HEK293 (cell line): ENCODE results near the gene TGFBI.

ENCODE experiments used
- CTCF ChIA-PET: fragments of 350-600 bp; formaldehyde crosslinking; extraction: SDS; loops from one replicate; lab custom pipeline; 2021; ENCODE audit warnings: antibody characterized with exemption; lab: Yijun Ruan, JAX
- POLR2A ChIA-PET: fragments of 300-600 bp; formaldehyde crosslinking; extraction: SDS; loops from one replicate; lab custom pipeline; 2020; ENCODE audit warnings: antibody characterized with exemption, inconsistent platforms; lab: Yijun Ruan, JAX
- H3K27ac ChIP-seq: fragments of 200-500 bp; sonication (Bioruptor generic); 2 replicates; pipeline ENCODE4 v1.5.1; 2014; ENCODE audit warnings: low read depth, low read length, control low read depth, inconsistent platforms; ENCODE audit errors: extremely low read depth
- H3K36me3 ChIP-seq, 2 experiments: fragments of 200-500 bp in 1 of 2; sonication (Bioruptor generic) in 1 of 2; 1 replicate in 1 of 2; 2 replicates in 1 of 2; pipeline ENCODE4 v1.5.1; 2014 to 2017; ENCODE audit warnings: inconsistent platforms in 2 of 2, low read length in 2 of 2; ENCODE audit not compliant: control insufficient read depth in 2 of 2, insufficient read depth in 1 of 2
- H3K4me1 ChIP-seq: fragments of 200-500 bp; sonication (Bioruptor generic); 2 replicates; pipeline ENCODE4 v1.5.1; 2014; ENCODE audit warnings: mild to moderate bottlenecking, low read length, inconsistent platforms; ENCODE audit not compliant: control insufficient read depth, insufficient read depth
- H3K4me3 ChIP-seq: 2 replicates; pipeline ENCODE4 v1.5.1; 2011; ENCODE audit warnings: low read depth, mild to moderate bottlenecking, control low read depth, low read length, moderate library complexity
- H3K9me3 ChIP-seq: fragments of 200-500 bp; sonication (Bioruptor generic); 2 replicates; pipeline ENCODE4 v1.5.1; 2014; ENCODE audit warnings: low read depth, low read length, inconsistent platforms; ENCODE audit not compliant: control insufficient read depth, insufficient read depth
- FEZF1 ChIP-seq: fragments of 450-650 bp; formaldehyde crosslinking; IDR thresholded peaks from 2 replicates; pipeline ENCODE4 v1.5.1; 2016; ENCODE audit warnings: missing biosample characterization, missing genetic modification characterization
- HOXD13 ChIP-seq: sonication (generic); formaldehyde crosslinking; IDR thresholded peaks from 2 replicates; pipeline ENCODE4 v1.8.0; 2022; ENCODE audit warnings: missing genetic modification reagents, borderline replicate concordance
- KLF10 ChIP-seq: fragments of 450-650 bp; IDR thresholded peaks from 2 replicates; pipeline ENCODE4 v1.5.1; 2018; ENCODE audit warnings: missing biosample characterization, mild to moderate bottlenecking, missing genetic modification characterization
- TRIM28 ChIP-seq: IDR thresholded peaks from 2 replicates; pipeline ENCODE4 v1.6.1; 2011; ENCODE audit warnings: low read length, control low read depth, borderline replicate concordance
- ZBTB21 ChIP-seq: fragments of 450-650 bp; formaldehyde crosslinking; IDR thresholded peaks from 2 replicates; pipeline ENCODE4 v1.5.1; 2017; ENCODE audit warnings: missing biosample characterization, missing genetic modification characterization
- ZNF140 ChIP-seq: fragments of 450-650 bp; formaldehyde crosslinking; IDR thresholded peaks from 2 replicates; pipeline ENCODE4 v1.5.1; 2016; ENCODE audit warnings: missing biosample characterization, missing genetic modification characterization
- ZNF202 ChIP-seq: fragments of 450-650 bp; formaldehyde crosslinking; IDR thresholded peaks from 2 replicates; pipeline ENCODE4 v1.5.1; 2016; ENCODE audit warnings: missing biosample characterization, missing genetic modification characterization, borderline replicate concordance
- ZNF23 ChIP-seq: fragments of 450-650 bp; formaldehyde crosslinking; IDR thresholded peaks from 2 replicates; pipeline ENCODE4 v1.5.1; 2016; ENCODE audit warnings: missing biosample characterization, missing genetic modification characterization, borderline replicate concordance
- ZNF335 ChIP-seq: fragments of 450-650 bp; formaldehyde crosslinking; conservative IDR thresholded peaks from 2 replicates; pipeline ENCODE4 v1.5.1; 2016; ENCODE audit warnings: missing biosample characterization, missing genetic modification characterization
- ZNF37A ChIP-seq: fragments of 450-650 bp; IDR thresholded peaks from 2 replicates; pipeline ENCODE4 v1.5.1; 2018; ENCODE audit warnings: missing biosample characterization, missing genetic modification characterization
- ZNF473 ChIP-seq: fragments of 450-650 bp; formaldehyde crosslinking; IDR thresholded peaks from 2 replicates; pipeline ENCODE4 v1.5.1; 2017; ENCODE audit warnings: missing biosample characterization, missing genetic modification characterization
- ZNF521 ChIP-seq: fragments of 450-650 bp; formaldehyde crosslinking; IDR thresholded peaks from 2 replicates; pipeline ENCODE4 v1.5.1; 2017; ENCODE audit warnings: missing biosample characterization, mild to moderate bottlenecking, missing genetic modification characterization
- ZNF544 ChIP-seq: fragments of 450-650 bp; formaldehyde crosslinking; IDR thresholded peaks from 2 replicates; pipeline ENCODE4 v1.5.0; 2017; ENCODE audit warnings: missing biosample characterization, missing genetic modification characterization
- ZNF670 ChIP-seq: fragments of 450-650 bp; formaldehyde crosslinking; IDR thresholded peaks from 2 replicates; pipeline ENCODE4 v1.5.1; 2016; ENCODE audit warnings: missing biosample characterization, missing genetic modification characterization, low read depth
- TF ChIP-seq, protein P1 (sequence below): fragments of 450-650 bp; formaldehyde crosslinking; optimal IDR thresholded peaks from 2 replicates; pipeline ENCODE3; 2016; ENCODE audit warnings: missing biosample characterization, mild to moderate bottlenecking, missing genetic modification characterization
- TF ChIP-seq, protein P2 (sequence below): fragments of 450-650 bp; formaldehyde crosslinking; IDR thresholded peaks from 2 replicates; pipeline ENCODE4 v1.5.1; 2016; ENCODE audit warnings: missing biosample characterization, missing genetic modification characterization
- TF ChIP-seq, protein P3 (sequence below): fragments of 450-650 bp; formaldehyde crosslinking; IDR thresholded peaks from 2 replicates; pipeline ENCODE4 v1.5.1; 2016; ENCODE audit warnings: missing biosample characterization, missing genetic modification characterization
- TF ChIP-seq, protein P4 (sequence below): fragments of 450-650 bp; formaldehyde crosslinking; IDR thresholded peaks from 2 replicates; pipeline ENCODE4 v1.5.1; 2016; ENCODE audit warnings: missing biosample characterization, missing genetic modification characterization
- TF ChIP-seq, protein P5 (sequence below): fragments of 450-650 bp; formaldehyde crosslinking; IDR thresholded peaks from 2 replicates; pipeline ENCODE4 v1.5.1; 2017; ENCODE audit warnings: missing biosample characterization, missing genetic modification characterization
- TF ChIP-seq, protein P6 (sequence below): fragments of 450-650 bp; formaldehyde crosslinking; IDR thresholded peaks from 2 replicates; pipeline ENCODE4 v1.5.1; 2016; ENCODE audit warnings: missing biosample characterization, missing genetic modification characterization

TGFBI gene

DNA sequence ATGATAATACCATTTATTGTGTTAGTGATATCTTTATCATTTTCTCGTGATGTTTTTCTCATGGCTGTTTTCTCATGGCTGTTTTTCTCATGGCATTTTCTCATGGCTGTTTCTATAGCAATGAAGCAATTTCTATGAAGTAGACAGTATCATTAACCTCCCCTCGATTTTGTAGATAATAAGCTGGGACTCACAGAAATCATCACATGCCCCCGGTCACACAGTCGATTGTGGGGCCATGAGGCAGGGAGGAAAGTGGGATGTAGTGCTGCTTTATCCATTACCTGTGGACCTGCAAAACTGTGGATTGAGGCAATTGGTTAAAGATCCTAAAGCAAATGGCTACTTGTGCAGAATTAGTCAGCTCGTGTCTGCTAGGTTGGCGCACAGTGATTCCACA, 47.3 kb downstream of the TGFBI start:
- H3K4me3 ChIP-seq: no peak overlapping the region
- TF ChIP-seq TRIM28: no peak
- TF ChIP-seq, protein P1, sequence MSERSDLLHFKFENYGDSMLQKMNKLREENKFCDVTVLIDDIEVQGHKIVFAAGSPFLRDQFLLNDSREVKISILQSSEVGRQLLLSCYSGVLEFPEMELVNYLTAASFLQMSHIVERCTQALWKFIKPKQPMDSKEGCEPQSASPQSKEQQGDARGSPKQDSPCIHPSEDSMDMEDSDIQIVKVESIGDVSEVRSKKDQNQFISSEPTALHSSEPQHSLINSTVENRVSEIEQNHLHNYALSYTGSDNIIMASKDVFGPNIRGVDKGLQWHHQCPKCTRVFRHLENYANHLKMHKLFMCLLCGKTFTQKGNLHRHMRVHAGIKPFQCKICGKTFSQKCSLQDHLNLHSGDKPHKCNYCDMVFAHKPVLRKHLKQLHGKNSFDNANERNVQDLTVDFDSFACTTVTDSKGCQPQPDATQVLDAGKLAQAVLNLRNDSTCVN: no peak
- no peak for TF ChIP-seq ZNF202 (tag by site-specific recombination)
- no peak for TF ChIP-seq ZNF23 (tag by site-specific recombination)
- no peak for TF ChIP-seq ZNF521 (tag by site-specific recombination)
- no peak for TF ChIP-seq ZNF37A
- TF ChIP-seq, protein P2, sequence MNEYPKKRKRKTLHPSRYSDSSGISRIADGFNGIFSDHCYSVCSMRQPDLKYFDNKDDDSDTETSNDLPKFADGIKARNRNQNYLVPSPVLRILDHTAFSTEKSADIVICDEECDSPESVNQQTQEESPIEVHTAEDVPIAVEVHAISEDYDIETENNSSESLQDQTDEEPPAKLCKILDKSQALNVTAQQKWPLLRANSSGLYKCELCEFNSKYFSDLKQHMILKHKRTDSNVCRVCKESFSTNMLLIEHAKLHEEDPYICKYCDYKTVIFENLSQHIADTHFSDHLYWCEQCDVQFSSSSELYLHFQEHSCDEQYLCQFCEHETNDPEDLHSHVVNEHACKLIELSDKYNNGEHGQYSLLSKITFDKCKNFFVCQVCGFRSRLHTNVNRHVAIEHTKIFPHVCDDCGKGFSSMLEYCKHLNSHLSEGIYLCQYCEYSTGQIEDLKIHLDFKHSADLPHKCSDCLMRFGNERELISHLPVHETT: no peak
- TF ChIP-seq, protein P3, sequence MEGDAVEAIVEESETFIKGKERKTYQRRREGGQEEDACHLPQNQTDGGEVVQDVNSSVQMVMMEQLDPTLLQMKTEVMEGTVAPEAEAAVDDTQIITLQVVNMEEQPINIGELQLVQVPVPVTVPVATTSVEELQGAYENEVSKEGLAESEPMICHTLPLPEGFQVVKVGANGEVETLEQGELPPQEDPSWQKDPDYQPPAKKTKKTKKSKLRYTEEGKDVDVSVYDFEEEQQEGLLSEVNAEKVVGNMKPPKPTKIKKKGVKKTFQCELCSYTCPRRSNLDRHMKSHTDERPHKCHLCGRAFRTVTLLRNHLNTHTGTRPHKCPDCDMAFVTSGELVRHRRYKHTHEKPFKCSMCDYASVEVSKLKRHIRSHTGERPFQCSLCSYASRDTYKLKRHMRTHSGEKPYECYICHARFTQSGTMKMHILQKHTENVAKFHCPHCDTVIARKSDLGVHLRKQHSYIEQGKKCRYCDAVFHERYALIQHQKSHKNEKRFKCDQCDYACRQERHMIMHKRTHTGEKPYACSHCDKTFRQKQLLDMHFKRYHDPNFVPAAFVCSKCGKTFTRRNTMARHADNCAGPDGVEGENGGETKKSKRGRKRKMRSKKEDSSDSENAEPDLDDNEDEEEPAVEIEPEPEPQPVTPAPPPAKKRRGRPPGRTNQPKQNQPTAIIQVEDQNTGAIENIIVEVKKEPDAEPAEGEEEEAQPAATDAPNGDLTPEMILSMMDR: no peak
- no peak for TF ChIP-seq ZNF140 (tag by site-specific recombination)
- peaks cover 2% of the 10 kb centered on the region; the same call in 1 of the 2 replicates for H3K4me1 ChIP-seq
- ChIA-PET POLR2A (no interaction called here), CTCF (interaction anchor here (0.6 to 1.3 kb wide), 4 partner anchors 13 to 524 kb away, joined by 3 to 4 read pairs (median 3); no protein-coding TSS in a partner anchor)
- no peaks in the 10 kb centered on the region for H3K36me3 ChIP-seq
- no peaks in the 10 kb centered on the region for H3K9me3 ChIP-seq
- H3K27ac ChIP-seq: no peak overlapping the region

DNA sequence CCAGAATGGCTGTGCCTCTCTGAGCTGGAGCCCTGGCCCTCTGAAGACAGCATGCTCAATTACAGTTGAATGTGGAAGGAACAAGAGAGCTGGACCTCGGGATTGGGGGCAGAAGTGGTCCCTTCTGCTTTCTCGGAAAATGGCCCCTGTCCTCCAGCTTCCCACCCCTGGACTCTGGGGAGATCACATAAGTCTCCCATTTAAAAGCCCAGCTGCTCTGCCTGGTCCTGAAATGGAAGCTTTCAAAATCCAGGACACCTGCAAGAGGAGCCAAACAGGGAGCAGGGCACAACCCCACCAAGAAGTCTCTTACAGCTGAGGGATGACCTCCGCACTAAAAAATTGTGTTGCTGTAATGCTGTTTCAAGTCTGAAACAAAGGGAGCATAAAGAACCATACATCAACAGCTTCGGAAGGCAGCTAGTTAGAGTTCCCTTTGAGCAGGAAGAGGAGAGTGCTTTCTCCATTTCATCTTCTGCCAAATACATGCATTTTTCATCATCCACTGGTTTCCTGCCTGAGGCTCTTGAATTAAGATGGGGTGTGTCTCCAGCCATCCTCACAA, 48.2 kb downstream of the TGFBI start:
- Histone ChIP-seq H3K9me3 (no peaks in the 10 kb centered on the region), H3K4me1 (peaks cover 3% of the 10 kb centered on the region; the same call in 1 of the 2 replicates), H3K27ac (no peak overlapping the region), H3K4me3 (no peak overlapping the region), H3K36me3 (no peaks in the 10 kb centered on the region)
- CTCF ChIA-PET: interaction anchor here (0.6 to 1.3 kb wide), 7 partner anchors 14 to 1163 kb away, joined by 3 to 4 read pairs (median 3); no protein-coding TSS in a partner anchor
- TF ChIP-seq ZNF473 (tag by site-specific recombination) (no peak), HOXD13 (CRISPR knock-in tag) (no peak), ZBTB21 (tag by site-specific recombination) (no peak), ZNF544 (no peak), KLF10 (no peak), ZNF335 (no peak), FEZF1 (tag by site-specific recombination) (no peak), ZNF670 (tag by site-specific recombination) (no peak)
- TF ChIP-seq, protein P4, sequence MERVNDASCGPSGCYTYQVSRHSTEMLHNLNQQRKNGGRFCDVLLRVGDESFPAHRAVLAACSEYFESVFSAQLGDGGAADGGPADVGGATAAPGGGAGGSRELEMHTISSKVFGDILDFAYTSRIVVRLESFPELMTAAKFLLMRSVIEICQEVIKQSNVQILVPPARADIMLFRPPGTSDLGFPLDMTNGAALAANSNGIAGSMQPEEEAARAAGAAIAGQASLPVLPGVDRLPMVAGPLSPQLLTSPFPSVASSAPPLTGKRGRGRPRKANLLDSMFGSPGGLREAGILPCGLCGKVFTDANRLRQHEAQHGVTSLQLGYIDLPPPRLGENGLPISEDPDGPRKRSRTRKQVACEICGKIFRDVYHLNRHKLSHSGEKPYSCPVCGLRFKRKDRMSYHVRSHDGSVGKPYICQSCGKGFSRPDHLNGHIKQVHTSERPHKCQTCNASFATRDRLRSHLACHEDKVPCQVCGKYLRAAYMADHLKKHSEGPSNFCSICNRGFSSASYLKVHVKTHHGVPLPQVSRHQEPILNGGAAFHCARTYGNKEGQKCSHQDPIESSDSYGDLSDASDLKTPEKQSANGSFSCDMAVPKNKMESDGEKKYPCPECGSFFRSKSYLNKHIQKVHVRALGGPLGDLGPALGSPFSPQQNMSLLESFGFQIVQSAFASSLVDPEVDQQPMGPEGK (tag by site-specific recombination): no peak
- TF ChIP-seq, protein P5, sequence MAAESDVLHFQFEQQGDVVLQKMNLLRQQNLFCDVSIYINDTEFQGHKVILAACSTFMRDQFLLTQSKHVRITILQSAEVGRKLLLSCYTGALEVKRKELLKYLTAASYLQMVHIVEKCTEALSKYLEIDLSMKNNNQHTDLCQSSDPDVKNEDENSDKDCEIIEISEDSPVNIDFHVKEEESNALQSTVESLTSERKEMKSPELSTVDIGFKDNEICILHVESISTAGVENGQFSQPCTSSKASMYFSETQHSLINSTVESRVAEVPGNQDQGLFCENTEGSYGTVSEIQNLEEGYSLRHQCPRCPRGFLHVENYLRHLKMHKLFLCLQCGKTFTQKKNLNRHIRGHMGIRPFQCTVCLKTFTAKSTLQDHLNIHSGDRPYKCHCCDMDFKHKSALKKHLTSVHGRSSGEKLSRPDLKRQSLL (tag by site-specific recombination): no peak
- TF ChIP-seq, protein P6, sequence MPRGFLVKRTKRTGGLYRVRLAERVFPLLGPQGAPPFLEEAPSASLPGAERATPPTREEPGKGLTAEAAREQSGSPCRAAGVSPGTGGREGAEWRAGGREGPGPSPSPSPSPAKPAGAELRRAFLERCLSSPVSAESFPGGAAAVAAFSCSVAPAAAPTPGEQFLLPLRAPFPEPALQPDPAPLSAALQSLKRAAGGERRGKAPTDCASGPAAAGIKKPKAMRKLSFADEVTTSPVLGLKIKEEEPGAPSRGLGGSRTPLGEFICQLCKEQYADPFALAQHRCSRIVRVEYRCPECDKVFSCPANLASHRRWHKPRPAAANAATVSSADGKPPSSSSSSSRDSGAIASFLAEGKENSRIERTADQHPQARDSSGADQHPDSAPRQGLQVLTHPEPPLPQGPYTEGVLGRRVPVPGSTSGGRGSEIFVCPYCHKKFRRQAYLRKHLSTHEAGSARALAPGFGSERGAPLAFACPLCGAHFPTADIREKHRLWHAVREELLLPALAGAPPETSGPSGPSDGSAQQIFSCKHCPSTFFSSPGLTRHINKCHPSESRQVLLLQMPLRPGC (tag by site-specific recombination): no peak
- POLR2A ChIA-PET: no interaction called here
